K562 (cell line): ENCODE results near the gene TBCEL. TPM values are rescaled to one million over a fixed set of nuclear protein-coding genes. Genes with fewer than 3 reads are reported as not detected.

Experiments used
- ATAC-seq: fragments of 200-7000 bp; cut with Tn5 transposase; 3 replicates; pipeline ENCODE4 v1.9.1; 2020; ENCODE audit warnings: moderate library complexity
- BruUV-seq: library from RNA; stranded (reverse); fragments of 400-500 nt; replicated peaks from 2 replicates; lab custom pipeline; 2021; lab: Mats Ljungman, UMichigan
- CTCF ChIA-PET: fragments of 300-600 bp; formaldehyde crosslinking; extraction: SDS; loops from one replicate; lab custom pipeline; 2021; ENCODE audit warnings: low intra/inter-chr PET ratio; lab: Yijun Ruan, JAX
- POLR2A ChIA-PET: fragments of 300-600, 350-650 bp; sonication (Branson Sonifier 250); formaldehyde crosslinking; extraction: SDS; loops from one replicate; lab custom pipeline; 2021; ENCODE audit warnings: antibody characterized with exemption, inconsistent platforms; lab: Yijun Ruan, JAX
- DNase-seq, 4 experiments: peaks; one replicate each; pipeline versions ENCODE4 v3.0.0 to v3.0.0-alpha.2; 2011 to 2018; ENCODE audit warnings: low spot score in 3 of 4, mixed read lengths in 3 of 4; ENCODE audit errors: extremely low read depth in 1 of 4
- FAIRE-seq: peaks from 2 replicates; lab custom pipeline; 2011; peaks lifted over from hg19 to GRCh38; lab: Jason Lieb, UNC
- H2AFZ ChIP-seq: 2 replicates; pipeline ENCODE4 v1.6.0; 2011; ENCODE audit warnings: low read depth, low read length, control low read depth, inconsistent platforms
- H3K27ac ChIP-seq: fragments of 200-600 bp; 3 replicates; pipeline ENCODE4 v1.8.0; 2011; ENCODE audit warnings: low read depth, mild to moderate bottlenecking, control low read depth, inconsistent platforms, low read length, moderate library complexity, mixed read lengths; ENCODE audit errors: extremely low read depth
- H3K27me3 ChIP-seq, 2 experiments: fragments of 300-600 bp in 1 of 2; 2 replicates in 1 of 2; 3 replicates in 1 of 2; pipeline versions ENCODE4 v1.6.0 to v1.8.0; 2011; ENCODE audit warnings: inconsistent platforms in 2 of 2, low read length in 2 of 2, mild to moderate bottlenecking in 1 of 2, mixed read lengths in 1 of 2, moderate library complexity in 1 of 2; ENCODE audit not compliant: control insufficient read depth in 2 of 2, insufficient read depth in 2 of 2
- H3K36me3 ChIP-seq: fragments of 300-600 bp; 3 replicates; pipeline ENCODE4 v1.8.0; 2011; ENCODE audit warnings: mild to moderate bottlenecking, low read length, inconsistent platforms; ENCODE audit not compliant: control insufficient read depth, insufficient read depth
- H3K4me1 ChIP-seq, 2 experiments: fragments of 200-600 bp in 1 of 2; replicated peaks in 1 of 2; 2 replicates in 1 of 2; 3 replicates in 1 of 2; pipeline versions ENCODE4 v1.5.1 to v1.8.0; 2011; ENCODE audit warnings: inconsistent platforms in 2 of 2, low read length in 2 of 2, mild to moderate bottlenecking in 1 of 2, mixed read lengths in 1 of 2, moderate library complexity in 1 of 2; ENCODE audit not compliant: control insufficient read depth in 2 of 2, insufficient read depth in 2 of 2
- H3K4me2 ChIP-seq: 2 replicates; pipeline ENCODE4 v1.6.1; 2011; ENCODE audit warnings: low read length, control low read depth, inconsistent platforms, mixed read lengths; ENCODE audit not compliant: insufficient read depth
- H3K4me3 ChIP-seq: fragments of 200-600 bp; sonication (generic), shearing (Covaris generic); 2 replicates; pipeline ENCODE4 v1.5.1; 2016; ENCODE audit warnings: control low read depth, inconsistent platforms
- H3K79me2 ChIP-seq: fragments of 200-600 bp; 3 replicates; pipeline ENCODE4 v1.8.0; 2011; ENCODE audit warnings: low read length, inconsistent platforms; ENCODE audit not compliant: control insufficient read depth, insufficient read depth
- H3K9ac ChIP-seq, 2 experiments: 2 replicates each; pipeline versions ENCODE4 v1.6.0 to v1.6.1; 2011; ENCODE audit warnings: low read depth in 2 of 2, low read length in 2 of 2, control low read depth in 1 of 2, inconsistent platforms in 1 of 2, mild to moderate bottlenecking in 1 of 2, mixed read lengths in 1 of 2; ENCODE audit not compliant: insufficient read depth in 1 of 2
- H3K9me1 ChIP-seq: one replicate; pipeline ENCODE4 v1.6.0; 2011; ENCODE audit warnings: inconsistent platforms, mild to moderate bottlenecking, low read length, moderate library complexity; ENCODE audit not compliant: control insufficient read depth, insufficient read depth
- H3K9me3 ChIP-seq: replicated peaks from 2 replicates; pipeline ENCODE4 v1.5.1; 2011; ENCODE audit warnings: low read depth, low read length, inconsistent platforms; ENCODE audit not compliant: control insufficient read depth, insufficient read depth
- H4K20me1 ChIP-seq: replicated peaks from 2 replicates; pipeline ENCODE4 v1.6.1; 2011; ENCODE audit warnings: low read length, inconsistent platforms, mixed read lengths; ENCODE audit not compliant: control insufficient read depth, insufficient read depth
- FOXP1 ChIP-seq: sonication (generic); formaldehyde crosslinking; IDR thresholded peaks from 2 replicates; pipeline ENCODE4 v1.8.0; 2022; ENCODE audit warnings: mild to moderate bottlenecking, missing genetic modification reagents
- IRF1 ChIP-seq: sonication (generic); formaldehyde crosslinking; IDR thresholded peaks from 2 replicates; pipeline ENCODE4 v1.8.0; 2022; ENCODE audit warnings: missing genetic modification reagents, mild to moderate bottlenecking, borderline replicate concordance
- KHSRP ChIP-seq: fragments of 450-650 bp; IDR thresholded peaks from 2 replicates; pipeline ENCODE4 v1.6.1; 2017
- LARP7 ChIP-seq: fragments of 450-650 bp; IDR thresholded peaks from 2 replicates; pipeline ENCODE4 v1.6.1; 2016
- MBD2 ChIP-seq: sonication (generic); IDR thresholded peaks from 2 replicates; pipeline ENCODE4 v1.6.1; 2016; ENCODE audit warnings: low read depth, borderline replicate concordance
- MEIS2 ChIP-seq: fragments of 450-650 bp; IDR thresholded peaks from 2 replicates; pipeline ENCODE4 v1.6.1; 2014; ENCODE audit warnings: mild to moderate bottlenecking; ENCODE audit not compliant: partially characterized antibody
- NFIX ChIP-seq: fragments of 250-450 bp; sonication (Bioruptor Pico); IDR thresholded peaks from 2 replicates; pipeline ENCODE4 v1.4.0; 2020; ENCODE audit warnings: low read depth, mild to moderate bottlenecking, moderate library complexity
- PBX2 ChIP-seq, 2 experiments: IDR thresholded peaks in 1 of 2; conservative IDR thresholded peaks in 1 of 2; 2 replicates each; pipeline ENCODE4 v1.6.1; 2016; ENCODE audit warnings: low read depth in 2 of 2, mild to moderate bottlenecking in 1 of 2, missing compliant biosample characterization in 1 of 2, missing genetic modification characterization in 1 of 2, moderate library complexity in 1 of 2
- POLR2G ChIP-seq: fragments of 200-400 bp; formaldehyde crosslinking; IDR thresholded peaks from 2 replicates; pipeline ENCODE4 v1.6.1; 2017; ENCODE audit warnings: low read depth, mild to moderate bottlenecking, antibody characterized with exemption, low read length, moderate library complexity
- SIRT6 ChIP-seq: IDR thresholded peaks from one replicate; pipeline ENCODE4 v1.6.1; 2012; ENCODE audit warnings: low read depth, mild to moderate bottlenecking, control low read depth, inconsistent platforms, low read length, moderate library complexity
- U2AF2 ChIP-seq: fragments of 200-400 bp; formaldehyde crosslinking; optimal IDR thresholded peaks from 2 replicates; pipeline ENCODE3; 2017; ENCODE audit warnings: low read depth, mild to moderate bottlenecking, low read length
- ZKSCAN1 ChIP-seq: fragments of 150-350 bp; IDR thresholded peaks from 2 replicates; pipeline ENCODE4 v1.6.1; 2016; ENCODE audit warnings: low read depth, low read length
- WGBS: fragments of 100-300 bp; shearing (Covaris generic); methylation state at CpG from one replicate; pipeline ENCODE4 v1.1.6; 2016; ENCODE audit warnings: low coverage, mixed read lengths; ENCODE audit not compliant: insufficient coverage; ENCODE audit errors: missing lambda C conversion rate; 5-methylcytosine and 5-hydroxymethylcytosine counted together
- in situ Hi-C: fragments of 300-500 bp; cut with MboI; formaldehyde crosslinking; loops from 4 replicates; pipeline ENCODE4 v1.15.0; 2018; ENCODE audit warnings: inconsistent platforms, mixed read lengths
- intact Hi-C: fragments of 100-400 bp; cut with micrococcal nuclease; formaldehyde crosslinking; loops from 2 replicates; pipeline ENCODE4 v1.14.2; 2022
- polyA plus RNA-seq, 8 experiments: library from polyadenylated mRNA; depleted of rRNA in 4 of 8; stranded (reverse) in 5 of 8; unstranded in 3 of 8; fragments of >200 nt; fragmentation: Nextera tagmentation in 2 of 8; fragmentation: Illumina TruSeq in 1 of 8; extraction: Ambion mirVana in 2 of 8; extraction: Trizol in 1 of 8; gene quantifications; 2 replicates each; pipeline versions ENCODE4 v1.2.1 to v1.2.3, GENCODE V29; 2011 to 2014; ENCODE audit warnings: inconsistent platforms in 1 of 8, missing spikeins in 1 of 8
- total RNA-seq, 7 experiments: library from RNA; depleted of rRNA in 6 of 7; stranded (reverse); fragments of >200 nt in 6 of 7; fragmentation: Illumina TruSeq in 2 of 7; extraction: Trizol in 2 of 7; gene quantifications; 2 replicates each; pipeline versions ENCODE4 v1.2.1 to v1.2.3, GENCODE V29; 2011 to 2021; ENCODE audit warnings: low replicate concordance in 1 of 7
- TF ChIP-seq, protein P1 (sequence below): fragments of 450-650 bp; formaldehyde crosslinking; IDR thresholded peaks from 2 replicates; pipeline ENCODE4 v1.4.0; 2022; ENCODE audit warnings: missing genetic modification characterization
- TF ChIP-seq, protein P2 (sequence below): sonication (generic); formaldehyde crosslinking; IDR thresholded peaks from 2 replicates; pipeline ENCODE4 v1.8.1; 2022; ENCODE audit warnings: missing genetic modification reagents

Gene TBCEL
- total and polyA plus RNA-seq, 9 of the 15 experiments (the other 6 are each of a cell fraction or from before 2014, with no cell fraction given): 0.39 to 2.3 (median 1.4) TPM

- TF ChIP-seq PBX2 (CRISPR knock-in tag; IDR thresholded peaks at IDR 0.05; ENCODE audit: low read depth) (no peak), PBX2 (tag; conservative IDR thresholded peaks at IDR 0.05; ENCODE audit: low read depth) (peak; percentile 79), LARP7 (no peak), MEIS2 (peak; percentile 24), ZKSCAN1 (no peak), NFIX (no peak), KHSRP (no peak), U2AF2 (no peak)
These were observed 11.9 kb downstream of the TBCEL start (continued) for GRCh38 chr11:121035780-121036179.

DNA sequence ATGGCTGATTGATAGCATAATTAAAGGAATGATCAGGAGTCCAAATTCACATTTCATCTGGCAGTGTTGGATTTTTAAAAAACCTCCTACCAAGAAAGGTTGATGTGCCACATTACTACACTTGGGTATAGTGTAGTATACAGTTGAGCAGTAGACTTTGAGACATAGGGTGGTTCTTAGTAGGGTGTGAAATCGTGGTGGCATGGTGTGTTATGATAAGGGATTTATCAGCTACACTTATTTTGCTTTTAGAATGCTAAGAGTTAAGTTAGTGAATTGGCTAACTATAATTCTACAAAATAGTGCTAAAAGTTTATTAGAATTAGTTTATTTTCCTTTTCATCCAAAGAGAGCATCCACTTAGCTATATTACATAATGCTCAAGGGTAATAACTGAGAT lies 13.1 kb downstream of the TBCEL start:
- intact Hi-C loops: no loop called here
- Histone ChIP-seq H3K4me2 (no peak overlapping the region), H3K9ac (no peak overlapping the region), H3K79me2 (no peaks in the 10 kb centered on the region), H3K36me3 (no peaks in the 10 kb centered on the region), H3K4me3 (no peak overlapping the region), H3K9me1 (no peaks in the 10 kb centered on the region), H3K27me3 (no peaks in the 10 kb centered on the region), H3K4me1 (no peaks in the 10 kb centered on the region), H3K9me3 (no peaks in the 10 kb centered on the region), H4K20me1 (no peaks in the 10 kb centered on the region), H2AFZ (no peak overlapping the region), H3K27ac (no peak overlapping the region)
- no TSS peak for BruUV-seq
- DNase-seq: no peak
- TF ChIP-seq POLR2G (no peak), SIRT6 (no peak), MBD2 (no peak), IRF1 (CRISPR knock-in tag) (no peak), FOXP1 (CRISPR knock-in tag) (no peak)
- TF ChIP-seq, protein P1, sequence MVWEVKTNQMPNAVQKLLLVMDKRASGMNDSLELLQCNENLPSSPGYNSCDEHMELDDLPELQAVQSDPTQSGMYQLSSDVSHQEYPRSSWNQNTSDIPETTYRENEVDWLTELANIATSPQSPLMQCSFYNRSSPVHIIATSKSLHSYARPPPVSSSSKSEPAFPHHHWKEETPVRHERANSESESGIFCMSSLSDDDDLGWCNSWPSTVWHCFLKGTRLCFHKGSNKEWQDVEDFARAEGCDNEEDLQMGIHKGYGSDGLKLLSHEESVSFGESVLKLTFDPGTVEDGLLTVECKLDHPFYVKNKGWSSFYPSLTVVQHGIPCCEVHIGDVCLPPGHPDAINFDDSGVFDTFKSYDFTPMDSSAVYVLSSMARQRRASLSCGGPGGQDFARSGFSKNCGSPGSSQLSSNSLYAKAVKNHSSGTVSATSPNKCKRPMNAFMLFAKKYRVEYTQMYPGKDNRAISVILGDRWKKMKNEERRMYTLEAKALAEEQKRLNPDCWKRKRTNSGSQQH (CRISPR knock-in tag): no peak
- TF ChIP-seq, protein P2, sequence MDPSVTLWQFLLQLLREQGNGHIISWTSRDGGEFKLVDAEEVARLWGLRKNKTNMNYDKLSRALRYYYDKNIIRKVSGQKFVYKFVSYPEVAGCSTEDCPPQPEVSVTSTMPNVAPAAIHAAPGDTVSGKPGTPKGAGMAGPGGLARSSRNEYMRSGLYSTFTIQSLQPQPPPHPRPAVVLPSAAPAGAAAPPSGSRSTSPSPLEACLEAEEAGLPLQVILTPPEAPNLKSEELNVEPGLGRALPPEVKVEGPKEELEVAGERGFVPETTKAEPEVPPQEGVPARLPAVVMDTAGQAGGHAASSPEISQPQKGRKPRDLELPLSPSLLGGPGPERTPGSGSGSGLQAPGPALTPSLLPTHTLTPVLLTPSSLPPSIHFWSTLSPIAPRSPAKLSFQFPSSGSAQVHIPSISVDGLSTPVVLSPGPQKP (CRISPR knock-in tag): no peak
- in situ Hi-C loops: no loop called here
- POLR2A ChIA-PET: interaction anchor here (0.5 to 0.9 kb wide), 2 partner anchors 10 to 24 kb away, joined by 3 to 4 read pairs; no protein-coding TSS in a partner anchor
- FAIRE-seq: no peak
- ATAC-seq: no peak
- CTCF ChIA-PET: no interaction called here
- WGBS: 0% methylated on average over 1 of the region's 1 CpG
